ENCODE data around the gene AQP4. TPM values are rescaled to one million over a fixed set of nuclear protein-coding genes. Genes with fewer than 3 reads are reported as not detected.

Gene AQP4
- total and polyA plus RNA-seq, 4 donors = 0.07 to 0.42 (median 0.34) TPM

GRCh38 chr18:26867471-26867870 lies 2.0 kb upstream of the AQP4 start:
- Histone ChIP-seq H3K27ac (ENCODE audit: low read depth in 1 of 2, low read length in 2 of 2) (no peak overlapping the region), H3K4me1 (ENCODE audit: control insufficient read depth in 4 of 4, insufficient read depth in 4 of 4, low read length in 3 of 4) (peaks cover 0 to 8% (median 5%) of the 10 kb centered on the region in 4 donors), H3K27me3 (ENCODE audit: control insufficient read depth in 4 of 4, insufficient read depth in 4 of 4, low read length in 3 of 4) (no peaks in the 10 kb centered on the region), H3K9ac (ENCODE audit: low read depth in 1 of 2, low read length in 2 of 2) (no peak overlapping the region), H3K9me3 (ENCODE audit: control insufficient read depth in 4 of 4, low read length in 3 of 4) (no peaks in the 10 kb centered on the region), H3K36me3 (ENCODE audit: control insufficient read depth in 4 of 4, insufficient read depth in 3 of 4, low read depth in 1 of 4, low read length in 3 of 4) (no peaks in the 10 kb centered on the region), H3K4me3 (ENCODE audit: low read depth in 1 of 3, low read length in 3 of 3) (no peak overlapping the region)
- whole genome bisulfite sequencing = 87% methylated on average over 4 of the region's 4 CpGs
- no peak for DNase-seq (ENCODE audit: low spot score)
- TF ChIP-seq EGR1 (IDR thresholded peaks at IDR 0.05; ENCODE audit: low read depth in 2 of 2) (no peak), ATF3 (IDR thresholded peaks at IDR 0.05) (no peak), NR2F2 (IDR thresholded peaks at IDR 0.05) (no peak), TAF1 (conservative IDR thresholded peaks at IDR 0.05) (no peak), YY1 (IDR thresholded peaks at IDR 0.05) (no peak), GABPA (IDR thresholded peaks at IDR 0.05 in 1 of 2, conservative IDR thresholded peaks at IDR 0.05 in 1 of 2) (no peak), FOXA2 (IDR thresholded peaks at IDR 0.05) (no peak), FOXA1 (IDR thresholded peaks at IDR 0.05) (no peak), JUND (IDR thresholded peaks at IDR 0.05) (no peak), RAD21 (IDR thresholded peaks at IDR 0.05) (no peak), REST (IDR thresholded peaks at IDR 0.05) (no peak), HNF4G (IDR thresholded peaks at IDR 0.05) (no peak), SP1 (IDR thresholded peaks at IDR 0.05) (no peak), CTCF (IDR thresholded peaks at IDR 0.05; ENCODE audit: low read depth, low read length, missing input control) (no peak), HNF4A (conservative IDR thresholded peaks at IDR 0.05) (no peak), MAX (IDR thresholded peaks at IDR 0.05) (no peak)

- H3K9ac ChIP-seq (ENCODE audit: low read depth in 1 of 2, low read length in 2 of 2) = no peak overlapping the region
- TF ChIP-seq ATF3 (IDR thresholded peaks at IDR 0.05) = no peak
- no peak for TF ChIP-seq RXRA (IDR thresholded peaks at IDR 0.05)
- no peak for TF ChIP-seq YY1 (IDR thresholded peaks at IDR 0.05)
- TF ChIP-seq NR2F2 (IDR thresholded peaks at IDR 0.05) = no peak
- no peak overlapping the region for H3K4me3 ChIP-seq (ENCODE audit: low read depth in 1 of 3, low read length in 3 of 3)
- H3K27me3 ChIP-seq (ENCODE audit: control insufficient read depth in 4 of 4, insufficient read depth in 4 of 4, low read length in 3 of 4) = no peaks in the 10 kb centered on the region
- H3K9me3 ChIP-seq (ENCODE audit: control insufficient read depth in 4 of 4, low read length in 3 of 4) = no peaks in the 10 kb centered on the region
- H3K36me3 ChIP-seq (ENCODE audit: control insufficient read depth in 4 of 4, insufficient read depth in 3 of 4, low read depth in 1 of 4, low read length in 3 of 4) = no peaks in the 10 kb centered on the region
- WGBS = 77% methylated on average over 7 of the region's 7 CpGs
- H3K4me1 ChIP-seq (ENCODE audit: control insufficient read depth in 4 of 4, insufficient read depth in 4 of 4, low read length in 3 of 4) = peaks cover 0 to 8% (median 5%) of the 10 kb centered on the region in 4 donors
- DNase-seq (ENCODE audit: low spot score) = no peak
- no peak overlapping the region for H3K27ac ChIP-seq (ENCODE audit: low read depth in 1 of 2, low read length in 2 of 2)
Measured at GRCh38 chr18:26864658-26865057, 849 bp downstream of the AQP4 start.

All from liver (tissue), 9 donors.